HG02840 (cell line): Measurements from ENCODE around the gene SHC4.
A peak's percentile ranks its signal among the peaks of the same experiment; 100 is the strongest.
"Not testable (repeated sequence)": the region's sequence is repeated elsewhere in the genome, so short reads cannot be mapped to it uniquely, and the experiment has no call there.

Experiments used
- ATAC-seq: cut with Tn5 transposase; IDR thresholded peaks from one replicate; pipeline ENCODE4 v1.9.1; 2021; ENCODE audit warnings: mild to moderate bottlenecking, moderate library complexity, moderate number of reproducible peaks; ENCODE audit not compliant: unreplicated experiment, low FRiP score

SHC4 gene

GRCh38 chr15:48855501-48856440 is 107.9 kb downstream of the SHC4 start:
- ATAC-seq, result no peak

- ATAC-seq, result not testable (repeated sequence)
Measured at GRCh38 chr15:48854434-48854833, 109.3 kb downstream of the SHC4 start.

GRCh38 chr15:48851956-48852355 is 111.8 kb downstream of the SHC4 start:
- ATAC-seq, result no peak

DNA sequence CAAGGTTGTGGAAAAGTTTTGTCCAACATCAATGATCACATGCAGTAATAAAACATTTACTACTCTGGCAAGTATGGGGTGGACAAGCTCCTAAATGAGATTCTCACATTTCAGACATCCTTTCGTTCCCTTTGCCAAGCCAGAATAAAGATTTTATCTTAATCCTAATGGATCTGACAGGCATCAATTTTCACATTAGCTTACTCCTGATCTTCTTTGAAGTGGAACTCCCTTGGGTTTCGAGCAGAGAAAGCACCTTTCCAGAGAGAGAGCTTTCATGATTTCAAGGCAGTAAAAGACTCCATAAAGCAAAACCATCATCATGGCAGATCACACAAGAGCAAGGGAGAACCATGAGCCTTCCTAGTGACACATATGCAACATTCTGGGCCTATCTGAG is 113.1 kb downstream of the SHC4 start:
- ATAC-seq, result no peak

DNA sequence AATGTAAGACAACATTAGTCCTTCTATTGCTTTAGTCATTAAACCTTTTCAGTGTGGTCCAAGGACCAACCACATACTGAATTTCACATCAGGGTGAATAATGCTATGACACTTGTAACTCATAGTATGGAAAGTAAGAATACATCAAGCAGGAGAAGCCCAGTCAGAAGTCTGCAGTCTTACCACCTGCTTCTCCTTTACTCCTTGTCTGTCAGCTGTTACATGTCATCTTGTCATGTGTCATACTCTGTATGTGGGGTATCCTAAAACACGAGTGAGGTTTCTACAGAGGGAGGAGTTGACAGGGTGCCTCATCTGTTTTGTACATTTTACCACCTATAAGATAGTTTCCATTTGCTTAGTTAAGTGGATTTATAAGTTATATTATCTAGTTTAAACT is 118.6 kb downstream of the SHC4 start:
- ATAC-seq, result no peak

DNA sequence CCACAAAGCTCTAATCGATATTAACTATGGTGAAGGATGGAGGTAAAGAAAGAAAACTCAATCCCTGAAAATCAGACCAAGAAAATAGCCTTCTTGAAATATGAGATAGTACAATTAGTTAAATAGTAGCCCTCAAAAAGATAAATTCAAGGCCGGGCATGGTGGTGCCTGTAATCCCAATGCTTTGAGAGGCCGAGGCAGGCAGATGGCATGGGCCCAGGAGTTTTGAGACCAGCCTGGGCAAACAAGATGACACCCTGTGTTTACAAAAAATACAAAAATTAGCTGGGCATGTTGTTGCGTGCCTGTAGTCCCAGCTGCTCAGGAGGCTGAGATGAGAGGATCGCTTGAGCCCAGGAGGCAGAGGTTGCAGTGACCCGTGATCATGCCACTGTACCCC is 121.2 kb downstream of the SHC4 start:
- no peak for ATAC-seq

DNA sequence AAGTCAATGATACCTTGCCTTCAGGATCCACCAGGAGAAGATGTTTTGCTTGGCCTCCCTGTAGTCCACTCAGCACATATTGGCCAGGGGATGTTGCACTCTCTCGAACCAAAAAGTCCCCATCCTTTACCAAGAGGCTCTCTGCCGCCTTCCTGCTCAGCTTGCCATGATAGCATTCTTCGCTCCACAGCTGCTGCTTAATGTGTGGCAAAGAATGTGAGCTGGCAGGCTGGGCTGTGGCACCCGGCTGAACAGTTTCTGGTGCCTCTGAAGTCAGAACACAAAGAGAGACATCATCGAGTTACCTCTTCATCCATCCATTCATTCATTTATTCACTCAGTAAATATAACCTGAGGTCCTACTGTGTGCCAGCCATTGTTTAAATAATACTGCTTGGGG is 129.0 kb downstream of the SHC4 start:
- ATAC-seq, result no peak

GRCh38 chr15:48833526-48834239 is 130.0 kb downstream of the SHC4 start:
- ATAC-seq, result no peak

DNA sequence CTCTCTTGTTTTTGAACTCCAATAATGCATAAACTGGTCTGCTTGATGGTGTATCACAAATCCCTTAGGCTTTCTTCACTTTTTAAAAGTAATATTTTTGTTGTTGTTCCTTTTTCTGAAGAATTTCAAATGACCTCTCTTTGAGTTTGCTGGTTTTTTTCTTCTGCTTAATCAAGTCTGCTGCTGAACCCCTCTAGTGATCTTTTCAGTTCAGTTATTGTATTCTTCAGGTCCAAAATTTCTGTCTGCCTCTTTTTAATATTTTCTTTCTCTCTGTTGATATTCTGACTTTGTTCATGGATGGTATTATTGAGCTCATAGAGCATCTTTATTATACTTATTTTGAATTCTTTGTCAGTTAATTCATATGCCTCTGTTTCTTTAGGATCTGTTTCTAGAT is 131.1 kb downstream of the SHC4 start:
- ATAC-seq, result no peak

DNA sequence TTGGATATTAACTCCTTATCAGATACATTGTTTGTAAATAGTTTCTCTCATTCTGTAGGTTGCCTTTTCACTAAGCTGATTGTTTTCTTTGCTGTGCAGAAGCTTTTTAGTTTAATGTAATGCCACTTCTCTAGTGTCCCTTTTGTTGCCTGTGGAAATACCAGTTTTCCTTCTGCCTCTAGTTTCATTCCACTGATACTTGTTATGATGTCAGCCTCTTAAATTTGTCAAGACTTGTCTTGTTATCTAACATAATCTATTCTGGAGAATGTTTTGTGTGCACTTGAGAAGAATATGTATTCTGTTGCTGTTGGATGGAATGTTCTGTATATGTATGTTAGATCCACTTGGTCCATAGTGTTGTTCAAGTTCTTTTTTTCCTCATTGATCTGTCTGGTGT is 134.8 kb downstream of the SHC4 start:
- no peak for ATAC-seq

GRCh38 chr15:48828471-48828870 is 135.2 kb downstream of the SHC4 start:
- ATAC-seq, result no peak

DNA sequence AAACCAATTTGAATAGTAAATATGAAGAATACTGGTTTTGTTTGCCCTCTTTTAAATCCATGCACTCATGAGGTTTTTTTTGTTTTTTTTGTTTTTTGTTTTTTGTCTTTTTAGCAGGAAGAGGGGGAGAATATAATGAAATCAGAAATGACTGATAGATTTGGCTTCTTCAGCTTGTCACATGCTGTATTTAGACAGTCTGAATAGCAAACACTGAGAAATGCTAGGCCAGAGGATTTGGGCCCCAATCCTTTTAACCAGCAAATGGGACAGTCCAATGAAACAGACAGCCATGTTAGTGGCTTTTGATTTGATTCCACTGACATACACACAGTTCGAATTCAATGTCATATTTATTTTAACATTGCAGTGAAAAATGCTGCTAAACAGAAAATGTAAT is 138.6 kb downstream of the SHC4 start:
- no peak for ATAC-seq

GRCh38 chr15:48823706-48824105 is 140.0 kb downstream of the SHC4 start:
- ATAC-seq, result no peak

DNA sequence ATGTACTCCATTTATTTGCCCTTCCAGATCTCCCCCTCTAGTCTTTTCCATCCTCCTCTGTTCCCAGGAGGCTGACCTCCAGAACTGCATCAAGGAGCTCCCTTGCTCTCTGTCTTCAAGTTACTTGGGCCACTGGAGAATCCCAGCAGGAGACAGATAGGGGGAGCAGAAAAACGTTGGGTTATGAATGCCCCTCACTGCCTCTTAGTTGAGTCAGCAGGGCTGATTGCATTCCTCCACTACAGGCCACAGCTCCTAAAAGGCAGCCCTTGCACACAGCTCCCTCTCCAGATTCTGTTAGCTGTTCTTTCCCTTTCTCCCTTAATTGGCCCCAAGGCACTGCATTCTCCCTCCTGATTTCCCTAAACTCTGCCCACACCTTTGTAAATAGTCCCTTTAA is 140.5 kb downstream of the SHC4 start:
- ATAC-seq, result no peak

DNA sequence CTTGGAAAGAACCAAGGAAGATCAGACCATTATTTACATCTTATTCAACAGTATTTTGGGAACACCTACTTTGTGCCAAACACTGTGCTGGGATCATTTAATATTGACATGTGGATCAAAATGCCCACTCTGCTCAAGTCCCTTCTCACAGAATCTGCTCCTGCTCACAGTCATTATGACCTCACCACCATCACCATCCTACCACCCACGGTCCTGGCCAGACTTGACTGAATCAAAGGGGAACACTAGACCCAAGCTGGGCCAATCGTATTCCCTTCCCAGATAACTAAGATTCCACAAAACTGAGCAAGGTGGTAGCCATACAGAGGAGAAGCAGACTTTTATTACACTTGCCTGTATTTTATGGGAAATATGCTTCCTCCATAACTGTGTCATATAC is 149.4 kb downstream of the SHC4 start:
- ATAC-seq, result no peak

DNA sequence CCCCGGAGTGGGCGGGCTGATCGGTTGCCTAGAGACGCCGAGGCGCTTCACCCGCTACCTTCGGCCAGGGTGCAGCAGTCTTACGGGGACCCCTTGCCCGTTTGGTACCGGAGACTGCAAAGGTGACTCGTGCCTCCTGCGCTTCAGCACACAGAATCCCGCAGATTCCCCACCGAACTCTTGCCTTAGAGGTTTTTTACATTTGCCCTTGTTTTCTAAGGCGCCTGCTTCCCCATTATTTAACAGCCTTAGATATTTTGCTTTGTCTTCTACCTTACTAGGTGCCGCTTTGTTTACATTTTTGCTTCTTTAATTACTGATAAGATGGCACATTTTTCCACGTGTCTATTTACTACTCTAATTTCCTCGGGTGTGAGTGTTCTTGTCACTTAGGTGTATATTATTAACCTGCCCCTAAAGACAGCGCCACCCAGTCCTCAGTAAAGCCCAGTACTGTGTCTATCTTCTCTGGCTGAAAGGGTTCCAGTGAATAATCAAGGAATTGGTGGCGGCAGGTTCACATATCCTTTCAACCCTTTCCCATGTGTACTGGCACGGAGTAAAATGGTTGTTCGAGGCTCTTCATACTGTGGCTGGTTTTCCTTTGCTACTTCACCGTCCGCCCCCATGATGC is 152.3 kb downstream of the SHC4 start:
- no peak for ATAC-seq

DNA sequence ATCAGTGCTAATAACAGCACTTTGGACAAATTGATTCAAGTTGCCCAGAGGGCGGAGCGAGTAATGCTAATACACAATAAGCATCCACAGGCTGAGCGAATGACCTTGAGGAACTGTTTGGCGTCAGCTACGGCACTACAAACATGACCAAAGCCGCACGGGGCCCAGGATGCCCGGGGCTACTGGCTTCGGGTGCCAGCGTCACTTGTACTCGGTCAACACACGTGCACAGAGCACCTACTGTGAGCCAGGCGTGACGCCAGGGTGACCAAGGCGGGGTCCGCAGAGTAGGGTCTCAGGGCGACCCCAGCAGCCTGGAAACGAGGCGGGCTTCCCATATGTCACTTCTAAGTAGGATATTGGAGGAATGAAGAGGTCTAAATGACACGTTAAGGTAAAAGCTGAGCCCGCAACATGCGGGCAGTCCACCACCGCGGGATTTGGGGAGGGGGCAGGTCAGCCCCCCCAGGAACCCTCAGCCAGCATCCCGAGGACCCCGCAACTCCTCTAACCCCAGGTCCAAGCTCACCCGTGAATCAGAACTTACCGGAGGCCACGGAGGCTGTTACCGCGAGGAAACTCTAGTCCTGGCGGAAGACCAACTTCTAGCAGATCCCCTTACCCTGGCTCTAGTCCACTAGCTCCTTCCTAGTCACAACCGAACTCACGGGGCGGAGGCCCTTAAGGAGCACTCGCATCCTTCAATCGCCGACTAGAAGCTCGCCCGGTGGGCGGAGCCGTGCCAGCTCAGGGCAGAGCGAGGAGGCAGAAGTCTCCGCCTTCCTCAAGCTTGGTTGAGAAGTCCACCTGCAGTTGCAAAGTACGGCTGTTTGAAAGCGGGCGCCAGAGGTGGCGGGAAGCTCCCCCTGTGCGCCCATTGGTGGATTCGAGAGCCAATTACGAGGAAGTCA is 153.1 kb downstream of the SHC4 start, which contains the start of gene CEP152:
Gene CEP152, minus strand, starts transcription at position 656 of the 911 bp plus-strand sequence. CDS start 5,420 bp downstream, outside the sequence.
- ATAC-seq, result peak; percentile 98

- no peak for ATAC-seq
Measured at GRCh38 chr15:48806151-48806550, 157.6 kb downstream of the SHC4 start.

DNA sequence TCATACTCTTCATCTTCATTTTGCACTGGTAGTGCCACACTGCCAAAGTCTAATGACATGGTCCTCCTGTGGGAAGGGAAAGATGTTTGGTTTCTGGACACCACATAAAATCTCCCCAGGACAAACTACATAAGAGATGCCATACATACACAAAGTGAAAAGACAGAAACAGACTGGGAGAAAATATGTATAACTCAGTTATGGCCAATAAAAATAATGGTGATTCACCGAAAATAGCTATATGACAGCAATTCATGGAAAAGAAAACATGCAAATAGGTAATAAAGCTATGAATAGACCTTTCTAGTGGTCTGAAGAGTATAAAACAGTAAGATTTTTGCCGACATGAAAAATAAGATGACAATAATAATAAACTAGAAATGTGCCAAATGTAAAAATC is 158.1 kb downstream of the SHC4 start:
- ATAC-seq, result no peak

DNA sequence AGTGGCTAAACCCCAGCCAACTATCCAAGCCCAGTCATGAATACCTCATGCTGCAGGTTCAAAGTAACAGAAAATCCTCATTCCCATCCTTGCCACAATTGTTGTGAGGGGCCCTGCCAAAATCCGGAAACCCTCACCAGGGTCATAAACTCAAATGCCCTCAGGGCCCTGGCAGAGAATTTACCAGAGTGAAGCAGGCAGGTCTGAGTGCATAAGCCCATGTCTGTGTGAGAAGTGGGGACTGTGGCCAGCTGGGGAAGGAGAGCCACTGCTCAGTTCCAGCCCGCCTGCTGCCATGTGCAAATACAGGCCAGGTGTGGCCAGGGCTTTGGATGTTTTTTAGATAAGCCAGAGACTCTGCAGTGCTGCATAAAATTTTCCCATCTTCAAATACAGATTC is 159.8 kb downstream of the SHC4 start:
- ATAC-seq, result no peak
